IMR-90 (cell line): ENCODE measurements around the gene KCNK4. TPM values are rescaled to one million over a fixed set of nuclear protein-coding genes. Genes with fewer than 3 reads are reported as not detected.

Source experiments
- ATAC-seq: fragments of 200-7000 bp; cut with Tn5 transposase; 2 replicates; pipeline ENCODE4 v1.9.1; 2020; ENCODE audit warnings: low read depth, mild to moderate bottlenecking, moderate library complexity
- BruUV-seq: library from RNA; stranded (reverse); fragments of 400-500 nt; replicated peaks from 2 replicates; lab custom pipeline; 2021; lab: Mats Ljungman, UMichigan
- CTCF ChIA-PET: fragments of 300-600 bp; formaldehyde crosslinking; extraction: SDS; loops from one replicate; lab custom pipeline; 2021; ENCODE audit warnings: antibody characterized with exemption; lab: Yijun Ruan, JAX
- POLR2A ChIA-PET: fragments of 300-600 bp; sonication (Branson Sonifier 250); formaldehyde crosslinking; loops from one replicate; lab custom pipeline; 2022; ENCODE audit warnings: antibody characterized with exemption; ENCODE audit not compliant: unreplicated experiment; lab: Charles Lee
- DNase-seq: peaks from one replicate; pipeline ENCODE4 v3.0.0; 2013
- H2AFZ ChIP-seq: replicated peaks from 2 replicates; pipeline ENCODE3; 2013; ENCODE audit warnings: low read length, mild to moderate bottlenecking; ENCODE audit not compliant: poor library complexity
- H2AK5ac ChIP-seq: 2 replicates; pipeline ENCODE4 v1.6.1; 2013; ENCODE audit warnings: low read depth, low read length, inconsistent platforms
- H2AK9ac ChIP-seq: replicated peaks from 2 replicates; pipeline ENCODE3; 2013; ENCODE audit warnings: mild to moderate bottlenecking, low read depth, low read length, moderate library complexity; ENCODE audit not compliant: poor library complexity
- H2BK120ac ChIP-seq: 2 replicates; pipeline ENCODE4 v1.6.1; 2013; ENCODE audit warnings: low read depth, low read length, inconsistent platforms
- H2BK15ac ChIP-seq: 3 replicates; pipeline ENCODE4 v1.6.1; 2013; ENCODE audit warnings: low read depth, low read length, inconsistent platforms
- H2BK20ac ChIP-seq: 2 replicates; pipeline ENCODE4 v1.6.1; 2013; ENCODE audit warnings: low read depth, mild to moderate bottlenecking, inconsistent platforms, low read length, moderate library complexity
- H2BK5ac ChIP-seq: 2 replicates; pipeline ENCODE4 v1.6.1; 2013; ENCODE audit warnings: mild to moderate bottlenecking, low read depth, low read length, inconsistent platforms; ENCODE audit not compliant: poor library complexity, severe bottlenecking
- H3K14ac ChIP-seq: replicated peaks from 2 replicates; pipeline ENCODE4 v1.6.1; 2013; ENCODE audit warnings: low read depth, low read length, inconsistent platforms
- H3K18ac ChIP-seq: 2 replicates; pipeline ENCODE4 v1.6.1; 2013; ENCODE audit warnings: low read depth, low read length, control low read depth
- H3K23ac ChIP-seq: 2 replicates; pipeline ENCODE4 v1.6.1; 2013; ENCODE audit warnings: low read depth, low read length, inconsistent platforms
- H3K27ac ChIP-seq: 2 replicates; pipeline ENCODE4 v1.5.1; 2013; ENCODE audit warnings: mild to moderate bottlenecking, control low read depth, low read length; ENCODE audit not compliant: insufficient read depth
- H3K27me3 ChIP-seq: 2 replicates; pipeline ENCODE4 v1.6.1; 2013; ENCODE audit warnings: low read length; ENCODE audit not compliant: control insufficient read depth, insufficient read depth
- H3K36me3 ChIP-seq: 2 replicates; pipeline ENCODE4 v1.6.1; 2013; ENCODE audit warnings: low read length, mixed read lengths; ENCODE audit not compliant: control insufficient read depth, insufficient read depth
- H3K4ac ChIP-seq: 2 replicates; pipeline ENCODE4 v1.6.1; 2013; ENCODE audit warnings: low read depth, low read length, inconsistent platforms
- H3K4me1 ChIP-seq: 2 replicates; pipeline ENCODE4 v1.6.1; 2013; ENCODE audit warnings: low read length, mixed read lengths; ENCODE audit not compliant: control insufficient read depth, insufficient read depth
- H3K4me2 ChIP-seq: 2 replicates; pipeline ENCODE4 v1.6.1; 2013; ENCODE audit warnings: low read depth, mild to moderate bottlenecking, control low read depth, low read length, moderate library complexity
- H3K4me3 ChIP-seq: 2 replicates; pipeline ENCODE4 v1.5.1; 2013; ENCODE audit warnings: low read depth, mild to moderate bottlenecking, control low read depth, low read length, moderate library complexity; ENCODE audit not compliant: insufficient read depth
- H3K56ac ChIP-seq: 2 replicates; pipeline ENCODE4 v1.6.1; 2013; ENCODE audit warnings: low read length, inconsistent platforms; ENCODE audit not compliant: insufficient read depth; ENCODE audit errors: extremely low read depth
- H3K79me1 ChIP-seq, 2 experiments: 2 replicates each; pipeline ENCODE4 v1.6.1; 2013; ENCODE audit warnings: low read length in 2 of 2, inconsistent platforms in 1 of 2, low read depth in 1 of 2
- H3K9ac ChIP-seq: 2 replicates; pipeline ENCODE4 v1.6.1; 2013; ENCODE audit warnings: low read depth, low read length, control low read depth
- H3K9me1 ChIP-seq: 2 replicates; pipeline ENCODE4 v1.6.1; 2013; ENCODE audit warnings: low read length, inconsistent platforms; ENCODE audit not compliant: insufficient read depth
- H3K9me3 ChIP-seq: 2 replicates; pipeline ENCODE4 v1.6.1; 2013; ENCODE audit warnings: low read length; ENCODE audit not compliant: control insufficient read depth, insufficient read depth
- H4K20me1 ChIP-seq: 2 replicates; pipeline ENCODE4 v1.6.1; 2013; ENCODE audit warnings: low read length, inconsistent platforms; ENCODE audit not compliant: insufficient read depth
- H4K5ac ChIP-seq: 2 replicates; pipeline ENCODE4 v1.6.1; 2013; ENCODE audit warnings: mild to moderate bottlenecking, low read depth, low read length, control low read depth
- H4K8ac ChIP-seq, 2 experiments: 2 replicates each; pipeline ENCODE4 v1.6.1; 2013; ENCODE audit warnings: low read depth in 2 of 2, low read length in 2 of 2, control low read depth in 1 of 2, inconsistent platforms in 1 of 2
- H4K91ac ChIP-seq: 2 replicates; pipeline ENCODE4 v1.6.1; 2013; ENCODE audit warnings: low read depth, low read length, inconsistent platforms; ENCODE audit not compliant: insufficient read depth
- BHLHE40 ChIP-seq: fragments of 150-350 bp; IDR thresholded peaks from 2 replicates; pipeline ENCODE4 v1.6.1; 2016; ENCODE audit warnings: mild to moderate bottlenecking, low read depth, low read length
- CEBPB ChIP-seq: IDR thresholded peaks from 2 replicates; pipeline ENCODE4 v1.6.1; 2012; ENCODE audit warnings: low read depth, low read length, improper control_type of control experiment
- CHD1 ChIP-seq: IDR thresholded peaks from 2 replicates; pipeline ENCODE4 v1.6.1; 2012; ENCODE audit warnings: low read depth, low read length, improper control_type of control experiment
- CTCF ChIP-seq: conservative IDR thresholded peaks from 2 replicates; pipeline ENCODE4 v1.5.1; 2012; ENCODE audit warnings: mild to moderate bottlenecking, low read depth, low read length, improper control_type of control experiment
- ELK1 ChIP-seq: fragments of 150-350 bp; IDR thresholded peaks from 2 replicates; pipeline ENCODE4 v1.6.1; 2016; ENCODE audit warnings: low read depth, mild to moderate bottlenecking, low read length, moderate library complexity, borderline replicate concordance
- FOS ChIP-seq: fragments of 150-350 bp; IDR thresholded peaks from 2 replicates; pipeline ENCODE4 v1.6.1; 2016; ENCODE audit warnings: low read depth, low read length
- MAFK ChIP-seq: IDR thresholded peaks from 2 replicates; pipeline ENCODE4 v1.6.1; 2012; ENCODE audit warnings: low read depth, low read length, improper control_type of control experiment
- MAZ ChIP-seq: IDR thresholded peaks from 2 replicates; pipeline ENCODE4 v1.6.1; 2012; ENCODE audit warnings: low read depth, mild to moderate bottlenecking, low read length, improper control_type of control experiment, moderate library complexity, borderline replicate concordance
- MXI1 ChIP-seq: IDR thresholded peaks from 2 replicates; pipeline ENCODE4 v1.6.1; 2012; ENCODE audit warnings: low read depth, mild to moderate bottlenecking, low read length, moderate library complexity, borderline replicate concordance
- NFE2L2 ChIP-seq: fragments of 150-350 bp; IDR thresholded peaks from 2 replicates; pipeline ENCODE4 v1.6.1; 2016; ENCODE audit warnings: low read depth, mild to moderate bottlenecking, low read length
- POLR2A ChIP-seq: IDR thresholded peaks from 2 replicates; pipeline ENCODE4 v1.6.1; 2012; ENCODE audit warnings: mild to moderate bottlenecking, low read depth, low read length
- RAD21 ChIP-seq: IDR thresholded peaks from 2 replicates; pipeline ENCODE4 v1.6.1; 2012; ENCODE audit warnings: low read length, improper control_type of control experiment
- RCOR1 ChIP-seq: IDR thresholded peaks from 2 replicates; pipeline ENCODE4 v1.6.1; 2012; ENCODE audit warnings: mild to moderate bottlenecking, low read length, improper control_type of control experiment; ENCODE audit not compliant: insufficient replicate concordance
- RFX5 ChIP-seq: IDR thresholded peaks from 2 replicates; pipeline ENCODE4 v1.8.0; 2012; ENCODE audit warnings: low read depth, mild to moderate bottlenecking, low read length, moderate library complexity
- SMC3 ChIP-seq: fragments of 150-350 bp; IDR thresholded peaks from 2 replicates; pipeline ENCODE4 v1.6.1; 2016; ENCODE audit warnings: low read depth, mild to moderate bottlenecking, antibody characterized with exemption, low read length, moderate library complexity
- USF2 ChIP-seq: fragments of 150-350 bp; IDR thresholded peaks from 2 replicates; pipeline ENCODE4 v1.6.1; 2017; ENCODE audit warnings: mild to moderate bottlenecking, antibody characterized with exemption, low read length, low read depth
- WGBS, 2 experiments: methylation state at CpG; one replicate each; pipeline versions ENCODE4 v1.1.5 to v1.1.7; 2013; ENCODE audit warnings: missing lambda C conversion rate in 2 of 2; ENCODE audit not compliant: insufficient read length in 1 of 2; ENCODE audit errors: extremely low coverage in 2 of 2; 5-methylcytosine and 5-hydroxymethylcytosine counted together
- dilution Hi-C: fragments of 300-500 bp; cut with HindIII; formaldehyde crosslinking; loops from one replicate; pipeline ENCODE4 v1.14.3; 2018; ENCODE audit warnings: low sequenced_read_pairs; ENCODE audit not compliant: unreplicated experiment
- in situ Hi-C: fragments of 300-500 bp; cut with MboI; formaldehyde crosslinking; loops from 3 replicates; pipeline ENCODE4 v1.14.3; 2019; ENCODE audit warnings: low sequenced_read_pairs, inconsistent platforms, mixed read lengths
- intact Hi-C: fragments of 100-400 bp; cut with micrococcal nuclease; formaldehyde crosslinking; loops from 2 replicates; pipeline ENCODE4 v1.10.0; 2022
- polyA plus RNA-seq, 3 experiments: library from polyadenylated mRNA; depleted of rRNA; stranded (reverse); fragments of >200 nt; gene quantifications; 2 replicates each; pipeline ENCODE4 v1.2.3, GENCODE V29; 2012; ENCODE audit warnings: low replicate concordance in 1 of 3
- total RNA-seq: library from RNA; depleted of rRNA; stranded (reverse); fragments of >200 nt; gene quantifications from 2 replicates; pipeline ENCODE4 v1.2.3, GENCODE V29; 2012

The KCNK4 gene
- total and polyA plus RNA-seq, 2 of the 4 experiments (the other 2 are of a cell fraction): not detected

GRCh38 chr11:64256300-64256699 lies 34.8 kb upstream of the KCNK4 start:
- H3K27me3 ChIP-seq: no peaks in the 10 kb centered on the region
- DNase-seq: no peak
- ATAC-seq: no peak
- H2AK9ac ChIP-seq: no peak overlapping the region
- no TSS peak for BruUV-seq
- no peak overlapping the region for H3K4me2 ChIP-seq
- peaks cover 46% of the 10 kb centered on the region for H3K36me3 ChIP-seq
- H2BK20ac ChIP-seq: no peak overlapping the region
- H3K9me3 ChIP-seq: no peaks in the 10 kb centered on the region
- H2BK15ac ChIP-seq: no peak overlapping the region
- TF ChIP-seq USF2 (no peak), NFE2L2 (no peak), MAFK (no peak), RCOR1 (no peak), SMC3 (no peak), FOS (no peak), CTCF (no peak), RFX5 (no peak), CEBPB (no peak), BHLHE40 (no peak), MAZ (no peak), MXI1 (no peak), ELK1 (no peak), CHD1 (no peak), POLR2A (no peak), RAD21 (no peak)
- no peak overlapping the region for H3K4ac ChIP-seq
- intact Hi-C loops (no loop called here), dilution Hi-C loops (no loop called here), in situ Hi-C loops (no loop called here)
- H3K79me1 ChIP-seq: peaks cover 14 to 70% of the 10 kb centered on the region in 2 experiments
- ChIA-PET POLR2A (no interaction called here), CTCF (no interaction called here)
- H4K91ac ChIP-seq: no peak overlapping the region
- H3K56ac ChIP-seq: no peak overlapping the region
- H3K23ac ChIP-seq: no peak overlapping the region
- no peak overlapping the region for H4K8ac ChIP-seq
- H2AK5ac ChIP-seq: no peak overlapping the region
- H3K4me3 ChIP-seq: no peak overlapping the region
- H3K4me1 ChIP-seq: peaks cover 7% of the 10 kb centered on the region
- H4K5ac ChIP-seq: no peak overlapping the region
- no peak overlapping the region for H3K9ac ChIP-seq
- WGBS, 2 experiments: 94% methylated on average over 2 of the region's 15 CpGs; no CpG with 5 or more reads in 1 of the 2 experiments
- peaks cover 5% of the 10 kb centered on the region; the same call in 1 of the 2 replicates for H4K20me1 ChIP-seq
- H2AFZ ChIP-seq: no peak overlapping the region
- H2BK120ac ChIP-seq: no peak overlapping the region
- no peaks in the 10 kb centered on the region for H3K9me1 ChIP-seq
- H2BK5ac ChIP-seq: no peak overlapping the region
- no peak overlapping the region for H3K27ac ChIP-seq
- no peak overlapping the region for H3K18ac ChIP-seq
- H3K14ac ChIP-seq: no peak overlapping the region
